Bronchial epithelial cell (primary cell): ENCODE data around the gene NEK5. TPM values are rescaled to one million over a fixed set of nuclear protein-coding genes. Genes with fewer than 3 reads are reported as not detected.
"Not testable (repeated sequence)": the region's sequence is repeated elsewhere in the genome, so short reads cannot be mapped to it uniquely, and the experiment has no call there.

ENCODE experiments used
- DNase-seq: peaks from one replicate; pipeline ENCODE4 v3.0.0-alpha.2; 2010; ENCODE audit warnings: low read depth
- FAIRE-seq: peaks from 2 replicates; lab custom pipeline; 2011; peaks lifted over from hg19 to GRCh38; lab: Jason Lieb, UNC
- H3K27me3 ChIP-seq: 2 replicates; pipeline ENCODE4 v1.5.1; 2011; ENCODE audit warnings: low read length; ENCODE audit not compliant: control insufficient read depth, insufficient read depth
- H3K36me3 ChIP-seq: 2 replicates; pipeline ENCODE4 v1.5.1; 2011; ENCODE audit warnings: low read length; ENCODE audit not compliant: control insufficient read depth, insufficient read depth
- H3K4me3 ChIP-seq: 2 replicates; pipeline ENCODE4 v1.5.1; 2011; ENCODE audit warnings: mild to moderate bottlenecking, low read depth, low read length, control low read depth
- CTCF ChIP-seq: IDR thresholded peaks from 2 replicates; pipeline ENCODE4 v1.5.1; 2011; ENCODE audit warnings: mild to moderate bottlenecking, moderate library complexity, low read length, control low read depth, inconsistent platforms; ENCODE audit not compliant: insufficient read depth, severe bottlenecking
- total RNA-seq: library from RNA; depleted of rRNA; stranded (reverse); fragments of >200 nt; gene quantifications from 2 replicates; pipeline ENCODE4 v1.2.1, GENCODE V29; 2014

The NEK5 gene
- total RNA-seq, 1 donor from 2014 or later, result 0.26 TPM

- DNase-seq (no peak), FAIRE-seq (no peak)
- TF ChIP-seq CTCF, result no peak
- Histone ChIP-seq H3K36me3 (peaks cover 2% of the 10 kb centered on the region), H3K27me3 (no peaks in the 10 kb centered on the region), H3K4me3 (no peak overlapping the region)
Observed at GRCh38 chr13:52033039-52033438, 95.8 kb downstream of the NEK5 start.

- H3K27me3 ChIP-seq, H3K4me3 ChIP-seq, FAIRE-seq, H3K36me3 ChIP-seq, DNase-seq: not testable (repeated sequence)
Observed at GRCh38 chr13:52030401-52030800, 98.5 kb downstream of the NEK5 start.

GRCh38 chr13:52029569-52029968 is 99.3 kb downstream of the NEK5 start:
- peaks cover 2% of the 10 kb centered on the region for H3K36me3 ChIP-seq
- no peaks in the 10 kb centered on the region for H3K27me3 ChIP-seq

GRCh38 chr13:52027832-52028231 is 101.0 kb downstream of the NEK5 start:
- no peak overlapping the region for H3K4me3 ChIP-seq
- H3K27me3 ChIP-seq, result no peaks in the 10 kb centered on the region
- DNase-seq, result no peak
- no peak for TF ChIP-seq CTCF
- H3K36me3 ChIP-seq, result peaks cover 2% of the 10 kb centered on the region
- FAIRE-seq, result no peak

More at GRCh38 chr13:52029569-52029968, 99.3 kb downstream of the NEK5 start:
- TF ChIP-seq CTCF, result no peak
- FAIRE-seq, result no peak
- no peak overlapping the region for H3K4me3 ChIP-seq
- no peak for DNase-seq

GRCh38 chr13:52026246-52026626 is 102.6 kb downstream of the NEK5 start:
- peaks cover 4% of the 10 kb centered on the region for H3K36me3 ChIP-seq
- no peak for TF ChIP-seq CTCF

GRCh38 chr13:52025475-52026245 is 103.2 kb downstream of the NEK5 start:
- Histone ChIP-seq H3K27me3 (no peaks in the 10 kb centered on the region), H3K36me3 (peaks cover 4% of the 10 kb centered on the region), H3K4me3 (no peak overlapping the region)
- FAIRE-seq (peak; percentile 32), DNase-seq (no peak)
- no peak for TF ChIP-seq CTCF

More at GRCh38 chr13:52026246-52026626, 102.6 kb downstream of the NEK5 start:
- FAIRE-seq (no peak), DNase-seq (no peak)
- H3K4me3 ChIP-seq, result no peak overlapping the region
- no peaks in the 10 kb centered on the region for H3K27me3 ChIP-seq
